ENCODE data around the gene ZNF366.

ZNF366 gene

GRCh38 chr5:72552041-72552557 lies 44.9 kb upstream of the ZNF366 start:
- peaks cover 13% of the 10 kb centered on the region for H3K4me1 ChIP-seq
- no peak overlapping the region for H3K27ac ChIP-seq
- H3K27me3 ChIP-seq (ENCODE audit: control insufficient read depth, insufficient read depth, low read length), result no peaks in the 10 kb centered on the region
- TF ChIP-seq CTCF (IDR thresholded peaks at IDR 0.05), result no peak
- no peaks in the 10 kb centered on the region for H3K36me3 ChIP-seq (ENCODE audit: control insufficient read depth, insufficient read depth, low read length)
- H2AFZ ChIP-seq, result no peak overlapping the region
- H3K4me3 ChIP-seq (ENCODE audit: low read depth, low read length), result no peak overlapping the region
- no peaks in the 10 kb centered on the region for H3K9me3 ChIP-seq (ENCODE audit: control insufficient read depth, low read length)
- H3K9ac ChIP-seq, result no peak overlapping the region
- no peaks in the 10 kb centered on the region for H3K79me2 ChIP-seq
- H3K4me2 ChIP-seq (ENCODE audit: low read length), result no peak overlapping the region

GRCh38 chr5:72550595-72550994 lies 43.4 kb upstream of the ZNF366 start:
- H3K4me3 ChIP-seq (ENCODE audit: low read depth, low read length), result no peak overlapping the region
- TF ChIP-seq CTCF (IDR thresholded peaks at IDR 0.05), result no peak
- no peaks in the 10 kb centered on the region for H3K9me3 ChIP-seq (ENCODE audit: control insufficient read depth, low read length)
- no peak overlapping the region for H3K4me2 ChIP-seq (ENCODE audit: low read length)
- no peaks in the 10 kb centered on the region for H3K27me3 ChIP-seq (ENCODE audit: control insufficient read depth, insufficient read depth, low read length)
- H3K9ac ChIP-seq, result no peak overlapping the region
- no peaks in the 10 kb centered on the region for H3K4me1 ChIP-seq
- no peaks in the 10 kb centered on the region for H3K36me3 ChIP-seq (ENCODE audit: control insufficient read depth, insufficient read depth, low read length)
- H2AFZ ChIP-seq, result no peak overlapping the region
- H3K27ac ChIP-seq, result no peak overlapping the region
- no peaks in the 10 kb centered on the region for H3K79me2 ChIP-seq

- no peak overlapping the region for H3K27ac ChIP-seq
- no peaks in the 10 kb centered on the region for H3K27me3 ChIP-seq (ENCODE audit: control insufficient read depth, insufficient read depth, low read length)
- H3K4me2 ChIP-seq (ENCODE audit: low read length), result no peak overlapping the region
- no peak overlapping the region for H3K9ac ChIP-seq
- H3K36me3 ChIP-seq (ENCODE audit: control insufficient read depth, insufficient read depth, low read length), result no peaks in the 10 kb centered on the region
- peaks cover 9% of the 10 kb centered on the region for H3K4me1 ChIP-seq
- no peaks in the 10 kb centered on the region for H3K9me3 ChIP-seq (ENCODE audit: control insufficient read depth, low read length)
- no peak for TF ChIP-seq CTCF (IDR thresholded peaks at IDR 0.05)
- H2AFZ ChIP-seq, result no peak overlapping the region
- H3K79me2 ChIP-seq, result no peaks in the 10 kb centered on the region
- no peak overlapping the region for H3K4me3 ChIP-seq (ENCODE audit: low read depth, low read length)
Observed at GRCh38 chr5:72543811-72544210, 36.6 kb upstream of the ZNF366 start.

GRCh38 chr5:72543365-72543764 lies 36.2 kb upstream of the ZNF366 start:
- Histone ChIP-seq H3K27me3 (ENCODE audit: control insufficient read depth, insufficient read depth, low read length) (no peaks in the 10 kb centered on the region), H3K4me2 (ENCODE audit: low read length) (no peak overlapping the region), H3K4me3 (ENCODE audit: low read depth, low read length) (no peak overlapping the region), H3K4me1 (peaks cover 9% of the 10 kb centered on the region), H2AFZ (no peak overlapping the region), H3K79me2 (no peaks in the 10 kb centered on the region), H3K36me3 (ENCODE audit: control insufficient read depth, insufficient read depth, low read length) (no peaks in the 10 kb centered on the region), H3K9me3 (ENCODE audit: control insufficient read depth, low read length) (no peaks in the 10 kb centered on the region), H3K27ac (no peak overlapping the region), H3K9ac (no peak overlapping the region)
- TF ChIP-seq CTCF (IDR thresholded peaks at IDR 0.05), result no peak

- Histone ChIP-seq H3K27ac (no peak overlapping the region), H3K9me3 (ENCODE audit: control insufficient read depth, low read length) (no peaks in the 10 kb centered on the region), H3K4me2 (ENCODE audit: low read length) (no peak overlapping the region), H3K4me3 (ENCODE audit: low read depth, low read length) (no peak overlapping the region), H2AFZ (no peak overlapping the region), H3K27me3 (ENCODE audit: control insufficient read depth, insufficient read depth, low read length) (no peaks in the 10 kb centered on the region), H3K36me3 (ENCODE audit: control insufficient read depth, insufficient read depth, low read length) (no peaks in the 10 kb centered on the region), H3K79me2 (no peaks in the 10 kb centered on the region), H3K9ac (no peak overlapping the region), H3K4me1 (peaks cover 9% of the 10 kb centered on the region)
- no peak for TF ChIP-seq CTCF (IDR thresholded peaks at IDR 0.05)
Observed at GRCh38 chr5:72542695-72543094, 35.5 kb upstream of the ZNF366 start.
